ENCODE measurements around the gene PRDM16.

Gene PRDM16

GRCh38 chr1:3428899-3429298, 359.9 kb downstream of the PRDM16 start:
- TF ChIP-seq CTCF (IDR thresholded peaks at IDR 0.05; ENCODE audit: low read length) (no peak), EZH2 (optimal IDR thresholded peaks at IDR 0.05; ENCODE audit: low read depth, low read length) (no peak), EZH2phosphoT487 (IDR thresholded peaks at IDR 0.05; ENCODE audit: low read length) (no peak)
- DNase-seq: no peak
- H3K4me3 ChIP-seq (ENCODE audit: low read length): no peak overlapping the region
- H2AFZ ChIP-seq (ENCODE audit: low read length): no peak overlapping the region
- H3K9me3 ChIP-seq (replicated peaks; ENCODE audit: insufficient read depth, low read length): no peaks in the 10 kb centered on the region
- H3K9me2 ChIP-seq (replicated peaks; ENCODE audit: insufficient read depth, low read length): no peaks in the 10 kb centered on the region
- H3K4me2 ChIP-seq (ENCODE audit: low read depth, low read length): no peak overlapping the region
- H3F3A ChIP-seq (ENCODE audit: insufficient read depth, low read length): no peaks in the 10 kb centered on the region
- H3K27me3 ChIP-seq (replicated peaks; ENCODE audit: insufficient read depth, low read length): peaks cover 86% of the 10 kb centered on the region
- H3K36me3 ChIP-seq (replicated peaks; ENCODE audit: insufficient read depth, low read length): no peaks in the 10 kb centered on the region
- H3K4me1 ChIP-seq (ENCODE audit: low read length): no peaks in the 10 kb centered on the region
- no peaks in the 10 kb centered on the region for H4K20me1 ChIP-seq (ENCODE audit: insufficient read depth, low read length)
- H3K79me2 ChIP-seq (ENCODE audit: low read length): no peaks in the 10 kb centered on the region
- no peak overlapping the region for H3K27ac ChIP-seq (ENCODE audit: low read length)
- H3K9ac ChIP-seq (ENCODE audit: low read length): no peak overlapping the region

GRCh38 chr1:3429320-3429719, 360.3 kb downstream of the PRDM16 start:
- TF ChIP-seq EZH2 (optimal IDR thresholded peaks at IDR 0.05; ENCODE audit: low read depth, low read length) (no peak), EZH2phosphoT487 (IDR thresholded peaks at IDR 0.05; ENCODE audit: low read length) (no peak), CTCF (IDR thresholded peaks at IDR 0.05; ENCODE audit: low read length) (no peak)
- no peaks in the 10 kb centered on the region for H3K9me2 ChIP-seq (replicated peaks; ENCODE audit: insufficient read depth, low read length)
- DNase-seq: no peak
- no peaks in the 10 kb centered on the region for H3K9me3 ChIP-seq (replicated peaks; ENCODE audit: insufficient read depth, low read length)
- peaks cover 86% of the 10 kb centered on the region for H3K27me3 ChIP-seq (replicated peaks; ENCODE audit: insufficient read depth, low read length)
- no peaks in the 10 kb centered on the region for H3K4me1 ChIP-seq (ENCODE audit: low read length)
- H2AFZ ChIP-seq (ENCODE audit: low read length): no peak overlapping the region
- no peak overlapping the region for H3K9ac ChIP-seq (ENCODE audit: low read length)
- no peaks in the 10 kb centered on the region for H3K36me3 ChIP-seq (replicated peaks; ENCODE audit: insufficient read depth, low read length)
- H3K4me3 ChIP-seq (ENCODE audit: low read length): no peak overlapping the region
- no peak overlapping the region for H3K4me2 ChIP-seq (ENCODE audit: low read depth, low read length)
- H3F3A ChIP-seq (ENCODE audit: insufficient read depth, low read length): no peaks in the 10 kb centered on the region
- H3K27ac ChIP-seq (ENCODE audit: low read length): no peak overlapping the region
- no peaks in the 10 kb centered on the region for H4K20me1 ChIP-seq (ENCODE audit: insufficient read depth, low read length)
- H3K79me2 ChIP-seq (ENCODE audit: low read length): no peaks in the 10 kb centered on the region

- peaks cover 87% of the 10 kb centered on the region for H3K27me3 ChIP-seq (replicated peaks; ENCODE audit: insufficient read depth, low read length)
- no peak overlapping the region for H3K9ac ChIP-seq (ENCODE audit: low read length)
- no peaks in the 10 kb centered on the region for H3K36me3 ChIP-seq (replicated peaks; ENCODE audit: insufficient read depth, low read length)
- no peak overlapping the region for H3K27ac ChIP-seq (ENCODE audit: low read length)
- H3K4me2 ChIP-seq (ENCODE audit: low read depth, low read length): no peak overlapping the region
- TF ChIP-seq CTCF (IDR thresholded peaks at IDR 0.05; ENCODE audit: low read length): no peak
- no peak for TF ChIP-seq EZH2phosphoT487 (IDR thresholded peaks at IDR 0.05; ENCODE audit: low read length)
- TF ChIP-seq EZH2 (optimal IDR thresholded peaks at IDR 0.05; ENCODE audit: low read depth, low read length): no peak
- H3K4me3 ChIP-seq (ENCODE audit: low read length): no peak overlapping the region
- H3F3A ChIP-seq (ENCODE audit: insufficient read depth, low read length): no peaks in the 10 kb centered on the region
- H3K9me3 ChIP-seq (replicated peaks; ENCODE audit: insufficient read depth, low read length): no peaks in the 10 kb centered on the region
- H3K79me2 ChIP-seq (ENCODE audit: low read length): no peaks in the 10 kb centered on the region
- DNase-seq: no peak
- H2AFZ ChIP-seq (ENCODE audit: low read length): no peak overlapping the region
- no peaks in the 10 kb centered on the region for H4K20me1 ChIP-seq (ENCODE audit: insufficient read depth, low read length)
- H3K4me1 ChIP-seq (ENCODE audit: low read length): no peaks in the 10 kb centered on the region
- H3K9me2 ChIP-seq (replicated peaks; ENCODE audit: insufficient read depth, low read length): no peaks in the 10 kb centered on the region
These were observed 360.8 kb downstream of the PRDM16 start for GRCh38 chr1:3429766-3430165.
